EH (cell line): ENCODE data around the gene USPL1.

Experiments
- DNase-seq: peaks from one replicate; pipeline ENCODE4 v3.0.0-alpha.2; 2015; ENCODE audit warnings: low read depth

Gene USPL1

DNA sequence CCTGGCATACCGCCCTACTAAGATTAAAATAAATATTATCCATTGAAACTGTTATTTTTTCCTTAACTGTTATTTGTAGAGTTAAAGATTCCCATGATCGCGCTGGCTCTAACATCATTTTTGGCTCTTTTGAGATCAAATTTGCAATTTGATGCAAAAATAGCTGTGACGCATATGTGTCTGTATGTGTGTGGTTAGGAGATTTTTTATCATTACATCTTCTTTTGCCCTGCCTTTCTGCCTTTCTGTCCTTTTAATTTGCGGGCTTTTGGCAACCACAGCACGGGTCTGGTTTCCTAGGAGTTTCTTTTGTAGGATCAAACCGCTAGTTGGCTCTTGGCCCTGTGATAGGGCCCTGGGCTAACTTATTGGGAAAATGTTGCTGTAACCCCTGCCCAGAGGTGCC, 80.3 kb downstream of the USPL1 start:
- DNase-seq, result peak; percentile 54

- DNase-seq, result no peak
Measured at GRCh38 chr13:30698488-30699005, 80.8 kb downstream of the USPL1 start.

GRCh38 chr13:30700364-30700763, 82.6 kb downstream of the USPL1 start:
- DNase-seq, result no peak

DNA sequence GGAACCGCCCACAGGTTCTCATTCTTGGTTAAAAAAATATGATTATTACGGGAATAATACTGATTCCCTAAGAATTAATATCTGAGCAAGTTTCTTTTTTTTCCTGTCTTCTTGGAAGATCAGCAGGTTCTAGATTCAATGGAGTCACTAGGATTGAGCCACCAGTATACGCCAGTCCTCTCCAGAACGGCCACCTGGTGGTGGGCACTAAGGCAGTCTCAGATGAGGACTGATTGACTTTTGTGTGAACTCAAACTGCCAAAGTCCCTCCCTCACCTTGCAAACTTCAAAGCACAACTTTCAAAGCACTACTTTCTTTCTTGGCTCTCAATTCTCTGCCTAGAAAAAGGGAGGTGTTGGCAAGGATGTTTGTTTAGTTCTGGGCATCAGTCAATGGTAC, 84.3 kb downstream of the USPL1 start:
- no peak for DNase-seq

DNA sequence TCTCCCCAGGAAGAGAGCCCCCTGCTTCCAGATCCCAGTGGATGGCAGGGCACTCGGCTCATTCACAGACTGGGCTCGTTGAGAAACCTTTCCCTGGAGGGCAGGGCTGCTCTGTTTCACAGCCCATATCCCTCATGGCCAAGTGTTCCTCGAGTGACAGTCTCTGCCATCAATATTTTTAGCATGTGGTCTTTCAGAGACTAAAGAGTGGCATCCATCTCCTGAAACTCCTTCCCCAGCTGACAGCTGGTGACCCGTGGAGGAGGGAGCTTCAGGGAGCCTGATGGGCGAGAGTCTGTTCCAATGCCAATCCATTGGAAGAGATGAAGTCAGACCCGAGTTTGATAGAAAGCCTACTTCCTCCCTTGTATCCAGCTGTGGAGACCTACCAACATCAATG, 86.9 kb downstream of the USPL1 start:
- DNase-seq, result no peak

- DNase-seq, result no peak
Measured at GRCh38 chr13:30705680-30706079, 88.0 kb downstream of the USPL1 start.

- peak; percentile 72 for DNase-seq
Measured at GRCh38 chr13:30708541-30708940, 90.8 kb downstream of the USPL1 start.
